Bronchial epithelial cell (primary cell): ENCODE measurements around the gene FAF2. TPM values are rescaled to one million over a fixed set of nuclear protein-coding genes. Genes with fewer than 3 reads are reported as not detected.

Experiments used
- DNase-seq: peaks from one replicate; pipeline ENCODE4 v3.0.0-alpha.2; 2010; ENCODE audit warnings: low read depth
- FAIRE-seq: peaks from 2 replicates; lab custom pipeline; 2011; peaks lifted over from hg19 to GRCh38; lab: Jason Lieb, UNC
- H3K27me3 ChIP-seq: 2 replicates; pipeline ENCODE4 v1.5.1; 2011; ENCODE audit warnings: low read length; ENCODE audit not compliant: control insufficient read depth, insufficient read depth
- H3K36me3 ChIP-seq: 2 replicates; pipeline ENCODE4 v1.5.1; 2011; ENCODE audit warnings: low read length; ENCODE audit not compliant: control insufficient read depth, insufficient read depth
- H3K4me3 ChIP-seq: 2 replicates; pipeline ENCODE4 v1.5.1; 2011; ENCODE audit warnings: mild to moderate bottlenecking, low read depth, low read length, control low read depth
- CTCF ChIP-seq: IDR thresholded peaks from 2 replicates; pipeline ENCODE4 v1.5.1; 2011; ENCODE audit warnings: mild to moderate bottlenecking, moderate library complexity, low read length, control low read depth, inconsistent platforms; ENCODE audit not compliant: insufficient read depth, severe bottlenecking
- total RNA-seq: library from RNA; depleted of rRNA; stranded (reverse); fragments of >200 nt; gene quantifications from 2 replicates; pipeline ENCODE4 v1.2.1, GENCODE V29; 2014

The FAF2 gene
- total RNA-seq, 1 donor from 2014 or later, result 34.8 TPM

- Histone ChIP-seq H3K27me3 (no peaks in the 10 kb centered on the region), H3K36me3 (no peaks in the 10 kb centered on the region), H3K4me3 (no peak overlapping the region)
- DNase-seq, result no peak
- TF ChIP-seq CTCF, result no peak
- no peak for FAIRE-seq
These were observed 73.1 kb downstream of the FAF2 start for GRCh38 chr5:176521286-176521685.

GRCh38 chr5:176521699-176522263 lies 73.6 kb downstream of the FAF2 start:
- no peak overlapping the region for H3K4me3 ChIP-seq
- no peak for FAIRE-seq
- no peak for DNase-seq

GRCh38 chr5:176524138-176524537 lies 76.0 kb downstream of the FAF2 start:
- no peak for DNase-seq
- H3K4me3 ChIP-seq, result no peak overlapping the region
- no peaks in the 10 kb centered on the region for H3K27me3 ChIP-seq
- TF ChIP-seq CTCF, result no peak
- peaks cover 13% of the 10 kb centered on the region for H3K36me3 ChIP-seq
- FAIRE-seq, result no peak

More at GRCh38 chr5:176521699-176522263, 73.6 kb downstream of the FAF2 start:
- no peaks in the 10 kb centered on the region for H3K27me3 ChIP-seq
- H3K36me3 ChIP-seq, result no peaks in the 10 kb centered on the region
- no peak for TF ChIP-seq CTCF

GRCh38 chr5:176524987-176525386 lies 76.8 kb downstream of the FAF2 start:
- no peak overlapping the region for H3K4me3 ChIP-seq
- FAIRE-seq (no peak), DNase-seq (no peak)
- H3K27me3 ChIP-seq, result no peaks in the 10 kb centered on the region
- TF ChIP-seq CTCF, result no peak
- H3K36me3 ChIP-seq, result peaks cover 19% of the 10 kb centered on the region

GRCh38 chr5:176525677-176526076 lies 77.5 kb downstream of the FAF2 start:
- peaks cover 23% of the 10 kb centered on the region for H3K36me3 ChIP-seq
- TF ChIP-seq CTCF, result no peak
- DNase-seq (no peak), FAIRE-seq (no peak)
- no peaks in the 10 kb centered on the region for H3K27me3 ChIP-seq
- no peak overlapping the region for H3K4me3 ChIP-seq

- Histone ChIP-seq H3K36me3 (peaks cover 28% of the 10 kb centered on the region), H3K4me3 (no peak overlapping the region), H3K27me3 (no peaks in the 10 kb centered on the region)
- no peak for TF ChIP-seq CTCF
- DNase-seq (no peak), FAIRE-seq (no peak)
These were observed 78.3 kb downstream of the FAF2 start for GRCh38 chr5:176526462-176526861.
